Esophagus mucosa (tissue), 1 donor: ENCODE measurements around the gene DNAJC13. TPM values are rescaled to one million over a fixed set of nuclear protein-coding genes. Genes with fewer than 3 reads are reported as not detected.
A peak's percentile ranks its signal among the peaks of the same experiment; 100 is the strongest.

Experiments used
- ATAC-seq: fragments of 200-7000 bp; cut with Tn5 transposase; one replicate; pipeline ENCODE4 v1.9.1; 2020
- total RNA-seq: library from RNA; stranded (reverse); gene quantifications from one replicate; pipeline ENCODE4 v1.2.4, GENCODE V29; 2023
- donor health status: DM: yes; HTN: yes; CAD: no.

The DNAJC13 gene
- total RNA-seq, 1 donor from 2014 or later = 22.8 TPM

- no peak for ATAC-seq
Observed at GRCh38 chr3:132499071-132499470, 81.8 kb downstream of the DNAJC13 start.

DNA sequence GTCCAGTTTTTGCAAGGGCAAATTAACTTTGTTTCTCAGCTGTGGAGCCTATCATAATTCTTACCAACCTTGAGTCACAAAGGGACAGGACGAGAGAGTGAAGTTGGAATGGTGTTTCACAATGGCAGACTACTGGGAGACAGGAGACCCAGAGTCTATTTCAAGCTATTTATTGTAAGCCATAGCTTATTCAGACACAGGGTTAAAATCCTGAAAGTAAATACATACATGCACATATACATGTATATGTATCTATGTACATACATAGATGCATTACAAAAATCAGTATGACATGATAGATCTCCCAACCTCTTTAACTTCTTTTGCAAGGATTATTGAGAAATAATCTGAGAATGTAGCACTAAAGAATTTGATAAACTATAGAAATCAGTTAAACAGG is 86.3 kb downstream of the DNAJC13 start:
- no peak for ATAC-seq

DNA sequence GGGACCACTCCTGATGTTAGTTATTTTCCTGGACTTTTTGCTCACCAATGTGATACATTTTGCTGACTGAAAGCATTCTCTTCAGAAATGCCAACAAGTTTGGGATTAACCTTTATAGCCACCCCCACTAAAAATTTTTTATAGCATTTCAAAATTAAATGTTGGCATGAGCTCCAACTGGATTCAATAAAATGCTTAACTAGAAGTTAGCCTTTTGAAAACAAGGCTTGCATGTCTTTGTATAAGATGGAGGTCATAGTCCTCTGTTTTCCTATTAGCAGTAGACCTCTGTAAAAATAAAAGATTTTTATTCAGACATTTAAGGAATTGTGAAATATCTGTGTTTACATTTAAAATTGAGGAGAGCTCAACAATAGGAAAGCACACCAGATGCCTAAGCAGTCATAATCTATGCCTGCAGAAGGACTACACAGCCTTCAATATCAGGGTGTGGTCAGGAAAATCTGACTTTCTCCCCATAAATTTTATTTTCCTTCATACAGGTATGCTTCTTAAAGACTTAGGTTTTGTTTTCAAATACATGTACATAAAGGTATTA is 87.2 kb downstream of the DNAJC13 start:
- no peak for ATAC-seq

DNA sequence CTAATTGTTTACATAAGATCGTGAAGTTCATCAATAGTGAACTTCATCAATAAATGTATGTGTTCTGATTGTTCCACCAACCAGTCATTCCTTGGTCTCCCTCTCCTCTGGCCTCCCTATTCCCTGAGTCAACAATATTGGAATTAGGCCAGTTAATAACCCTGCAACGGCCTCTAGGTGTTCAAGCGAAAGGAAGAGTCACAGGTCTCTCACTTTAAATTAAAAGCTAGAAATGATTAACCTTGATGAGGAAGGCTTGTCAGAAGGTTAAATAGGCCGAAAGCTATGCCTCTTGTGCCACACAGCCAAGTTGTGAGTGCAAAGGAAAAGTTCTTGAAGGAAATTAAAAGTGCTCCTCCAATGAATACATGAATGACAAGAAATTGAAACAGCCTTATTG is 90.4 kb downstream of the DNAJC13 start:
- no peak for ATAC-seq

- no peak for ATAC-seq
Observed at GRCh38 chr3:132509096-132509495, 91.8 kb downstream of the DNAJC13 start.

- no peak for ATAC-seq
Observed at GRCh38 chr3:132509506-132509905, 92.2 kb downstream of the DNAJC13 start.

- no peak for ATAC-seq
Observed at GRCh38 chr3:132513057-132513456, 95.8 kb downstream of the DNAJC13 start.

GRCh38 chr3:132517311-132517710 is 100.0 kb downstream of the DNAJC13 start:
- ATAC-seq = no peak

DNA sequence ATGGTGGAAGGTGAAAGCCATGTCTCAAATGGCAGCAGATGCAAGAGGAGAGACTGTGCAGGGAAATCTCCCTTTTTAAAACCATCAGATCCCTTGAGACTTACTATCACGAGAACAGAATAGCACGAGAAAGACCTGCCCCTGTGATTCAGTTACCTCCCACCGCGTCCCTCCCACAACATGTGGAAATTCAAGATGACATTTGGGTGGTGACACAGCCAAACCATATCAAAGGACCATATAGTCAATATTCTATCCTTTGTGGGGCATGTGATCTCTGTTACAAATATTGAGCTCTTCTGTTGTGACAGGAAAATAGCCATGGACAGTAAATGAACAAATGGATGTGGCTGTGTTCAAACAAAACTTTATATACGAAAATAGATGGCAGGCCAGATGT is 102.6 kb downstream of the DNAJC13 start:
- ATAC-seq = no peak

GRCh38 chr3:132521901-132522300 is 104.6 kb downstream of the DNAJC13 start:
- ATAC-seq = no peak

GRCh38 chr3:132522353-132522752 is 105.1 kb downstream of the DNAJC13 start:
- ATAC-seq = no peak

DNA sequence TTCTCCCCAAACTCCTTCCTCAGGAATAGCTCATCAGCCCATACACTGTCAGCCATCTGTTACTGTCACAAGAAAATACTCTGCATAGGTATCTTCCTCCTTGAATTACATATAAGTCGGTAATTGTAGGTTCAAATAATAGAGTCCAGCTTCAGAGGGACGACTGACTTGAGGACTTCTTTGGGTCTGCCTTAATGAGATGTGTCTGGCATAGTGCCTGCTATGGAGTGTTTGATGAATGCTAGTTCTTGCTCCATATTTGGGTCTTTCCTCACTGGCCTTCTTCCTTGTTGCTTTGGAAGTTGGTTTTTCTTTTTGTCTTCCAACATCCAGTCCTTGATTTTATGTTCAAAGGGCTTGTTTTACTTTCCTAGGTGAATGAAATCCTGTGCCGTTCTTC is 113.3 kb downstream of the DNAJC13 start:
- ATAC-seq = no peak

DNA sequence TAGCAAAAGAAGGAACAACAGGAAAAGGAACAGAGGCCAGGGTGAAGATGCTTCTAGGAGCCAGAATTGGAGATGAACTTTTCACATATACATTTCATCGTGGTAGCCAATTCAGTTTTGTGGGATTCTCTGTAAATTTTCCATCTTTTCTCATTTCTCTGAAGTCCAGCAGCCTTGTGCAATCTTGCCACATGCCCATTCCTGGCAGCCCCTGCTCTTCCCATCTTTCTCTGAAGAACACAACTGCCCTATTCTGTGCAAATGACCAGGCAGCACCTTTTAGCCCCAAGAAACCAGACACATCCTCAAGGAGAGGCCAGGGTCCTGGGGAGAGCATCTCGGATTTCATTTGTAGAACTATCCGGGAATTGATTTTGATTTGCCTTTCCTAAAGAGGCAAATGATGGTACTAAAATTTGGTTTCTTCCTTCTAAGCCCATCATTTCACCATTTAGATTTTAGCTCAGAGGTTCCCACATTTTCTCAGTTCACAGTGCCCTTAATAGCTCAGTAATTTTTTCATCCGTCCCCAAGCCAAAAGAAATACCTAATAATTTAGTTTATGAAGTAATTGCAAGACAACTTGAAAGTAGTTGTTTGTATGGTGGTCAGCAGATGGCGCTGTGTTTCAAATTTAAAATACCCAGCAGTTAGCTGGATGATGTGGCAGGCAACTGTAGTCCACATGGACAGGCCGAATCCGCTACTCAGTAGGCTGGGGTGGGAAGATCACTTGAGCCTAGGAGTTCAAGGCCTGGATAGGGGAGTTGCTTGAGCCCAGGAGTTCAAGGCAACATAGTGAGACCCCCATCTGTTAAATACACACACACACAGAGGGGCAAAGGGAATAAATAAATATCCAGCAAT is 118.5 kb downstream of the DNAJC13 start:
- peak; percentile 79 for ATAC-seq

DNA sequence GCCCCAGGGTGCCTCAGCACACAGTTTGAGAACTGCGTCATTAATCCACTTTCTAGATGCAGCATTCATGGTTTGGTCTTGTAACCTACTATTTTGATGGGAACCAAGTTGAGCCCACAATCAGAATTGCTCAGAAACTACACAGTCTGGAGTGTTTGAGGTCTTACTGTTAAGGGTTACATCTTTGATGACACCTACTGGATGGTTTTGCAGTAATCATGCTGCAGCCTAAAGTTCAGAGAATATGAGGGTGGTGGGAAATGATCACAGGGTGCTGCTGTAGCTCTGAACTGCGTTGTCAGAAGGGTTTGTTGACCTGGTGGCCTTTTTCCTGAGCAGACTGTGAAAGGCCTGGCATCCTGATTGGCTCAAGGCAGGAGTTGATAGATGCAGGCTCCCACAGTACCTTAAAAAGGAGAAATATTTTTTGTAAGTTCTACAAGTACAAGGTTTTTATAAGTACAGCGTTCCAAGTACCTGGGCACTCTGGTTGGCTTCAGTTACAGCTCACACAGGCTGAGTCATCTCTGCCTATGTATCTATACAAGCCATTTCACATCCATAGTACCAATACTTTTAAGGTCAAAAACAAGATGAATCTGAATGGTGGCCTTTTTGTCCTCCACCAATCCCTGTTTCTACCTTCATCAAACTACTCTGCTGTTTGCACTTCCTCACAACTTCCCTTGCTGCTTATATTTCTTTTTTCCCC is 119.3 kb downstream of the DNAJC13 start:
- no peak for ATAC-seq

GRCh38 chr3:132537297-132537696 is 120.0 kb downstream of the DNAJC13 start:
- ATAC-seq = no peak

DNA sequence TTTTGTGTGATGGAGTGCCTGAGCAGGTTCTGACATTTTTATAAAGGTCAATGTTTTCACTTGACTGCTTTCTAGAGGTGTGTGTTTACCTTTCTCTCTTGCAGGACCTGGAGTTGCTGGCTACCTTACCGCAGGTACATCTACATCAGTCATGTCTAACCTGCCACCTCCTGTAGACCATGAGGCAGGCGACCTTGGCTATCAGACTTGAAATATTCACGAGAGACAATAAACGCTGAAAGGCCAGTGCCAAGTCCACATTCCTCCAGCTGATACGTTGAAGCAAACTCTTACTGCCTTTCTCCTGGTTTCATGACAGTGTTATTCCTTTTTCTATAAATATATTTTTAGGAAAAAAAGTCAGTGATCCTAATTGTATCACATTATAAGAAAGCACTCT is 120.8 kb downstream of the DNAJC13 start:
- no peak for ATAC-seq

DNA sequence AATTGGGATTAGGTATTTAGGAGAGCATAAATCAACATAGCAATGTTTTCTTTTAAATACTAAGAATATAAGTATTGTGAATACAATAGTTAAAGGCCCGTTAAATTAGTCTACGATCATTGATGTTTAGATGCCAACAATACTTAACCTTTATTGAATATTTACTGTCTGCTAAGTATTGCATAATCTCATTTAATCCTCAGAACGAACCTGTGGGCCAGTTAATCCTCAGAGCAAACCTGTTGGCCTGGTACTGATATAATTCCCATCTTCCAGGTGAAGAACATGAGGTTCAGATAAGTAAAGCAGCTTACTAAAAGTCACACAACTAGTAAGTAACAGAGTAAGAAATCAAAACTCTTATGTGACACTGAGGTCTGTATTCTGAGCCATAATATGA is 122.4 kb downstream of the DNAJC13 start:
- ATAC-seq = peak; percentile 73

DNA sequence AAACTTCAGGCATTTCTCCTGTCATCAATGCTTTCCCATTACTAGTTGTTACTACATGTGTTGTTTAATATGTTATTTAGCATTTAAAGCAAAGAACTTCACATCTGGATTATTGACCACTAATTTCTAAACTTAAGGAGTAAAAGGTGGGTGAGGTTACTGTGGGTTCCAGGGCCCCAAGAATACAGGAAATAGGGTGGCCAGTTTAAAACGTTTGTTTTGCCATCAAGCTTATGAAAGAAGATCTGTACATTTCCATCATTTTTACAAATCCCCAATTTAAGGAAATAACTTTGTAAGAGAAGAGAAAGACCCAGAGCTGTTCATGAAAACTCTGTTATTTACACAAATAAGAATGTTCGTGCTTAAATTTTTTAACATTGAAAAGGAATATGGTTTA is 125.3 kb downstream of the DNAJC13 start:
- no peak for ATAC-seq

DNA sequence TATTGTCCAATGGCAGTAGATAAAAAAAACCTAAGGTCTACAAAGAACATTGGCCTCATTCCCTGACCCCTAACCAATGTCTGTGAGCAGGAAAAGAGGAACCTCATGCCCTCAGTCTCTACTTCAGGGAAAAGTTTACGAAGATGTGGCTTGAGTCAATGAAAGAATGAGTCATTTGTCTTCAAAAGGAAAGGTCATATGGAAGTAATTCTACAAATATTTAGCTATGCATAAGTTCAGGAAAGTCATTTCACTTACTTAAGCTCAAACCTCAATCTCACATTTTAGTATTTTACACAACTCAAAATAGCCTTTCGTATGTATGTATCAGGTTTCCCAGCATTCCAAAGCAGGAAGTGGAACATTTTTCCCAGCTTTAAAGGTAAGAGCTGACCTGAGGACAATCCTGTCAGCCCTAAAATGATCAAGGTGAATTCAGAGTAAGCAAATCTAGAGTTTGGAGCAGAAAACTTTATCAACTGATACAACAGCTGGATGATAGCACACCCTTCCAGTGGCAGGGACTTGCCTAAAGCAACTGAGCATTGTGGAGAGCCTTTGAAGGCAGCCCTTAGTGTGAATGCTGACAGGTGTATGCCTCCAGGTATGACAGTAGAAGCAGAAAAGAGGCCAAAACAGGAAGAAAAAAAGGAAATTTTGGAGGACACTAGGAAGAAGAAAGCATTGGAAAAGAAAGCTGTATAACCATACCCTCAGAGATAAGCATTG is 125.9 kb downstream of the DNAJC13 start:
- peak; percentile 36 for ATAC-seq

GRCh38 chr3:132544130-132544529 is 126.8 kb downstream of the DNAJC13 start:
- ATAC-seq = no peak

- ATAC-seq = no peak
Observed at GRCh38 chr3:132545471-132545870, 128.2 kb downstream of the DNAJC13 start.

GRCh38 chr3:132549169-132549568 is 131.9 kb downstream of the DNAJC13 start:
- no peak for ATAC-seq
